ENCODE results near the gene APC.
A peak's percentile ranks its signal among the peaks of the same experiment; 100 is the strongest.

Gene APC

GRCh38 chr5:112706446-112707016 lies 31.2 kb upstream of the APC start:
- ChIA-PET CTCF (no interaction called here), POLR2A (ENCODE audit: low non-redundant PET) (no interaction called here)
- no peak for TF ChIP-seq CTCF (conservative IDR thresholded peaks at IDR 0.05; ENCODE audit: low read depth)
- no peak for DNase-seq (ENCODE audit: low spot score)
- H3K27ac ChIP-seq, result no peak overlapping the region

GRCh38 chr5:112707187-112708102 lies 30.2 kb upstream of the APC start:
- CTCF ChIA-PET, result interaction anchor here (0.6 kb wide), 1 partner anchor 153 kb away, joined by 3 read pairs; no protein-coding TSS in a partner anchor
- no peak for TF ChIP-seq CTCF (conservative IDR thresholded peaks at IDR 0.05; ENCODE audit: low read depth)
- POLR2A ChIA-PET (ENCODE audit: low non-redundant PET), result no interaction called here
- peak; percentile 100 for DNase-seq (ENCODE audit: low spot score)
- peak overlapping the region; percentile 89 for H3K27ac ChIP-seq

- H3K27ac ChIP-seq, result peak overlapping the region; percentile 89
- CTCF ChIA-PET, result interaction anchor here (0.6 kb wide), 1 partner anchor 154 kb away, joined by 3 read pairs; no protein-coding TSS in a partner anchor
- POLR2A ChIA-PET (ENCODE audit: low non-redundant PET), result no interaction called here
Observed at GRCh38 chr5:112708103-112708622, 29.5 kb upstream of the APC start.

GRCh38 chr5:112709416-112709815 lies 28.3 kb upstream of the APC start:
- TF ChIP-seq CTCF (conservative IDR thresholded peaks at IDR 0.05; ENCODE audit: low read depth), result no peak
- H3K27ac ChIP-seq, result no peak overlapping the region
- ChIA-PET CTCF (interaction anchor here (0.6 to 0.7 kb wide), 4 partner anchors 12 to 217 kb away, joined by 3 to 4 read pairs (median 3); no protein-coding TSS in a partner anchor), POLR2A (ENCODE audit: low non-redundant PET) (no interaction called here)
- no peak for DNase-seq (ENCODE audit: low spot score)

More at GRCh38 chr5:112708103-112708622, 29.5 kb upstream of the APC start:
- DNase-seq (ENCODE audit: low spot score), result no peak
- no peak for TF ChIP-seq CTCF (conservative IDR thresholded peaks at IDR 0.05; ENCODE audit: low read depth)

- no peak for DNase-seq (ENCODE audit: low spot score)
- POLR2A ChIA-PET (ENCODE audit: low non-redundant PET), result no interaction called here
- H3K27ac ChIP-seq, result no peak overlapping the region
- CTCF ChIA-PET, result interaction anchor here (0.7 kb wide), 1 partner anchor 667 kb away, joined by 3 read pairs; no protein-coding TSS in a partner anchor
- no peak for TF ChIP-seq CTCF (conservative IDR thresholded peaks at IDR 0.05; ENCODE audit: low read depth)
Observed at GRCh38 chr5:112710896-112711295, 26.8 kb upstream of the APC start.

GRCh38 chr5:112711436-112711835 lies 26.2 kb upstream of the APC start:
- POLR2A ChIA-PET (ENCODE audit: low non-redundant PET), result no interaction called here

More at GRCh38 chr5:112711436-112711835, 26.2 kb upstream of the APC start:
- no peak for TF ChIP-seq CTCF (conservative IDR thresholded peaks at IDR 0.05; ENCODE audit: low read depth)
- DNase-seq (ENCODE audit: low spot score), result no peak
- CTCF ChIA-PET, result interaction anchor here (0.7 kb wide), 1 partner anchor 667 kb away, joined by 3 read pairs; no protein-coding TSS in a partner anchor
- no peak overlapping the region for H3K27ac ChIP-seq
